Ovary (tissue), 9 donors: ENCODE results near the gene CCDC148. TPM values are rescaled to one million over a fixed set of nuclear protein-coding genes. Genes with fewer than 3 reads are reported as not detected.
"Not testable (repeated sequence)": the region's sequence is repeated elsewhere in the genome, so short reads cannot be mapped to it uniquely, and the experiment has no call there.

ENCODE experiments used
- DNase-seq, 5 donors: peaks; one replicate each; pipeline ENCODE4 v3.0.0-alpha.2; 2019 to 2020
- H3K27ac ChIP-seq, 2 donors: fragments of 200-600 bp; one replicate each; pipeline versions ENCODE4 v1.5.1 to v1.8.0; 2019 to 2022
- H3K27me3 ChIP-seq: fragments of 200-600 bp; one replicate; pipeline ENCODE4 v1.8.0; 2022
- H3K36me3 ChIP-seq: fragments of 200-600 bp; sonication (generic); one replicate; pipeline ENCODE4 v1.5.1; 2019
- H3K4me1 ChIP-seq: one replicate; pipeline ENCODE4 v1.8.1; 2013; ENCODE audit warnings: mild to moderate bottlenecking, moderate library complexity; ENCODE audit not compliant: insufficient read depth
- H3K4me3 ChIP-seq: fragments of 200-600 bp; sonication (generic); one replicate; pipeline ENCODE4 v1.5.1; 2017
- H3K9me3 ChIP-seq, 2 donors: fragments of 200-600 bp in 1 of 2; sonication (generic) in 1 of 2; one replicate each; pipeline versions ENCODE4 v1.5.1 to v1.8.1; 2013 to 2019; ENCODE audit warnings: mild to moderate bottlenecking in 1 of 2, moderate library complexity in 1 of 2
- EP300 ChIP-seq: sonication (generic); formaldehyde crosslinking; IDR thresholded peaks from one replicate; pipeline ENCODE4 v1.6.1; 2017; ENCODE audit warnings: antibody characterized with exemption
- POLR2A ChIP-seq: fragments of 450-650 bp; IDR thresholded peaks from one replicate; pipeline ENCODE4 v1.6.1; 2017; ENCODE audit warnings: antibody characterized with exemption, mild to moderate bottlenecking, moderate library complexity
- WGBS, 3 donors: extraction: QIAGEN DNeasy Blood & Tissue Kit in 1 of 3; methylation state at CpG; one replicate each; pipeline versions ENCODE4 v1.1.5 to v1.1.7; 2013 to 2017; 5-methylcytosine and 5-hydroxymethylcytosine counted together
- intact Hi-C, 4 donors: fragments of 100-400 bp; cut with DNase I; formaldehyde crosslinking; loops; one replicate each; pipeline versions ENCODE4 v1.11.0 to v1.15.1; 2022 to 2023
- polyA plus RNA-seq, 2 donors: library from polyadenylated mRNA; stranded (reverse); fragments of 200-250 nt in 1 of 2; fragments of 350-450 nt in 1 of 2; fragmentation: Illumina TruSeq in 1 of 2; extraction: RNeasy Lipid Tissue Mini Kit (QIAGEN cat#74804) in 1 of 2; gene quantifications; one replicate each; pipeline ENCODE4 v1.2.3, GENCODE V29; 2013 to 2014
- total RNA-seq, 7 donors: library from RNA; depleted of rRNA in 2 of 7; stranded (reverse); fragments of >200 nt in 2 of 7; fragmentation: NEBNext Ultra II Directional in 3 of 7; extraction: Animal tissue kit (Norgen Biotek cat#: 25700) in 3 of 7; gene quantifications; one replicate each; pipeline versions ENCODE4 v1.1.0 to v1.2.4, GENCODE V29; 2016 to 2023
- TF ChIP-seq, protein P1 (sequence below), 3 donors: fragments of 450-650 bp in 2 of 3; fragments of 200-600 bp in 1 of 3; IDR thresholded peaks; one replicate each; pipeline versions ENCODE4 v1.5.1 to v1.8.0; 2016 to 2022; ENCODE audit warnings: antibody characterized with exemption in 3 of 3, mild to moderate bottlenecking in 1 of 3
- donor health status: DM: no; HTN: no; CAD: no; lungs with moderate emphysema.
- donor health status: DM: no; HTN: no; CAD: no.
- donor health status: Bipolar disorder and iron deficiency.
- donor health status: DM: yes; HTN: yes; CAD: no.
- donor health status: DM: no; HTN: no; CAD: no.
- donor health status: DM: yes; HTN: yes; CAD: no.

The CCDC148 gene
- total and polyA plus RNA-seq, 9 donors = 0.80 to 6.6 (median 3.5) TPM

DNA sequence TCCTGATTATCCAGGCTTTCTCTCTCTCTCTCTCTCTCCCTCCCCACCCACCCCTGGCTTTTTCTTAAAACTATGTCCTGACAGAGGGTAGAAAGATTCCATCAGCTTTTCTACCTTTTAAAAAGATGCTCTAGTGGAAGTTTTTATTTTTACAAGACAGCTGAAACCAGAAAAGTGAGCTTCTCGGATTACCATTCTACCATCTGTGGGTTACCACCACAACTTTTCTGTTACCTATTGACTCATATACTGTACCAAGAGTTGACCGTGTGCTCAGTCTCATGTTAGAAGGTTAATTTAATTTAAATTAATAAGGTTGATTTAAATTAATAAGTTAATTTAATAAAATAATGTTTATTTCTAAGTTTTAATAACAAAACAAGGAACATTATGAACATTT lies 217.3 kb downstream of the CCDC148 start:
- TF ChIP-seq POLR2A (no peak), EP300 (no peak)
- TF ChIP-seq, protein P1, sequence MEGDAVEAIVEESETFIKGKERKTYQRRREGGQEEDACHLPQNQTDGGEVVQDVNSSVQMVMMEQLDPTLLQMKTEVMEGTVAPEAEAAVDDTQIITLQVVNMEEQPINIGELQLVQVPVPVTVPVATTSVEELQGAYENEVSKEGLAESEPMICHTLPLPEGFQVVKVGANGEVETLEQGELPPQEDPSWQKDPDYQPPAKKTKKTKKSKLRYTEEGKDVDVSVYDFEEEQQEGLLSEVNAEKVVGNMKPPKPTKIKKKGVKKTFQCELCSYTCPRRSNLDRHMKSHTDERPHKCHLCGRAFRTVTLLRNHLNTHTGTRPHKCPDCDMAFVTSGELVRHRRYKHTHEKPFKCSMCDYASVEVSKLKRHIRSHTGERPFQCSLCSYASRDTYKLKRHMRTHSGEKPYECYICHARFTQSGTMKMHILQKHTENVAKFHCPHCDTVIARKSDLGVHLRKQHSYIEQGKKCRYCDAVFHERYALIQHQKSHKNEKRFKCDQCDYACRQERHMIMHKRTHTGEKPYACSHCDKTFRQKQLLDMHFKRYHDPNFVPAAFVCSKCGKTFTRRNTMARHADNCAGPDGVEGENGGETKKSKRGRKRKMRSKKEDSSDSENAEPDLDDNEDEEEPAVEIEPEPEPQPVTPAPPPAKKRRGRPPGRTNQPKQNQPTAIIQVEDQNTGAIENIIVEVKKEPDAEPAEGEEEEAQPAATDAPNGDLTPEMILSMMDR (IDR thresholded peaks at IDR 0.05) = no peak
- Histone ChIP-seq H3K36me3 (no peaks in the 10 kb centered on the region), H3K4me1 (no peaks in the 10 kb centered on the region), H3K27ac (no peak overlapping the region), H3K27me3 (no peaks in the 10 kb centered on the region), H3K4me3 (no peak overlapping the region), H3K9me3 (no peaks in the 10 kb centered on the region)
- intact Hi-C loops = no loop called here
- no peak for DNase-seq
- WGBS, 3 donors = 85 to 93% (median 89%) methylated on average over 2 of the region's 2 CpGs

DNA sequence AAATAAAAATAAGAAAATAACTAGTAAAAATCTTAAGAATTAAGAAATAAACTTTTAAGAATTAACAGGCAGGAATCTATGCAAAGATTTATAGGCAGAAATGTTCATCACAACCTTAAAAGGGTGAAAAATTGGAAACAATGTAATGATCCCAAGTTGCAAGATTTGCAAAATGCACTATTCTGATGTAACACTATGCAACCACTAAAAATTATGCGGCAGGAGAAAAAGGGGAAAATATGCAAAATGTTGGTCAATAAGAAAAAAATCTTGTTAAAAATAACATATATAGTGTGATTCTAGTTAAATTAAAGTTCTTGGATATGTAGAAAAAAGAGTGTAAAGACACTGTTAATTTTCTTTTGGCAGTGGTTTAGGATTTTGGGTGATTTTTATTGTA lies 222.1 kb downstream of the CCDC148 start:
- WGBS, 3 donors = 89 to 95% (median 93%) methylated on average over 1 of the region's 1 CpG

DNA sequence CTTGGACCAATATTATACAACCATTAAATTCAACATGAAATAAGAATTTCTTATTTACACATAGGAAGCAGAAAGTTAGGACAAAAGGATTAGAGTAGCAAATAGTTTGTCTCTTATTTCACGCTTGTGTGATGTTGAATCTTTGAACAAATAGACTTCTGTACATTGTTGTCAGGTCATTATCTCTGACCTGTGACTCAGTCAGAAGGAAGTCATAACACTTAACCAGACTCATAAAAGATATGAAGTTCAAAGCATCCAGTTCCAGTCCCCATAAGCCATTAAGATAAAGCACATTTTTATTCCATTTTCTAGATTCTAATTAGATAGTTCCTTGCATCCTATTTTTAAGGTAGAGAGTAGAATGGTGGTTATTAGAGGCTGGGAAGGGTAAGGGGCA lies 224.1 kb downstream of the CCDC148 start:
- Histone ChIP-seq H3K4me1 (no peaks in the 10 kb centered on the region), H3K27ac (no peak overlapping the region), H3K4me3 (no peak overlapping the region), H3K27me3 (no peaks in the 10 kb centered on the region), H3K36me3 (no peaks in the 10 kb centered on the region), H3K9me3 (no peaks in the 10 kb centered on the region)
- 38 to 66% (median 53%) methylated on average over 1 of the region's 1 CpG for WGBS, 3 donors
- intact Hi-C loops = no loop called here
- TF ChIP-seq POLR2A (no peak), EP300 (no peak)
- TF ChIP-seq, protein P1 (IDR thresholded peaks at IDR 0.05) = no peak
- DNase-seq = no peak

More for the DNA sequence above, 222.1 kb downstream of the CCDC148 start:
- Histone ChIP-seq H3K27ac (no peak overlapping the region), H3K27me3 (no peaks in the 10 kb centered on the region), H3K9me3 (no peaks in the 10 kb centered on the region), H3K4me1 (no peaks in the 10 kb centered on the region), H3K4me3 (no peak overlapping the region), H3K36me3 (no peaks in the 10 kb centered on the region)
- TF ChIP-seq EP300 (no peak), POLR2A (no peak)
- TF ChIP-seq, protein P1 (IDR thresholded peaks at IDR 0.05) = no peak
- no peak for DNase-seq
- intact Hi-C loops = no loop called here

DNA sequence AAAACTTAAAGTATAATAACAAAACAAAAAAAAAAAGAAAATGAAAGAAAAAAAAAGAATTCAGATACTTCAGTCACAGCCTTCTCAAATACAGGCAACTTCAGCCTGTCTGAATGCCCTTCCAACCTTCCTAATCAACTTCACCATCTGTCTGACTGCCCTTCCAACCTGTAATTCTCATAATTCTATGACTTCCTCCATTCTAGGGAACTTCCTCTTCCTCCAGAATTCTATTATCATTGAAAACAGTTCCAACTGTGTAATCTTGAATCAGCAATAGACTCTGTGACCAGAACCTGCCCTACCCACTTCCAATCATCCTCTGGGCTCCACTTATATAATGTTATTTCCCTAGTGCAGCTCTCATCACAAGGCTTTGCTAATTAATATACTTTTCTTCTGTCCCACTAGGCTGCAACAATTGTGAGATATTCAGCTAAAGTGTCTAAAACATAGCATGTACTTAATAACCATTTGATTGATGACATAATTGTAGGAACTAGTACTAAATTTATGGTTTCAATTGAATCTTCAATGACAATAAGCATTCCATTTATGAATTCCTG lies 227.5 kb downstream of the CCDC148 start:
- TF ChIP-seq, protein P1 (IDR thresholded peaks at IDR 0.05) = no peak
- TF ChIP-seq POLR2A = no peak
- TF ChIP-seq EP300 = no peak
- no peak overlapping the region for H3K27ac ChIP-seq
- H3K4me1 ChIP-seq = no peaks in the 10 kb centered on the region
- no peak overlapping the region for H3K4me3 ChIP-seq
- no peaks in the 10 kb centered on the region for H3K9me3 ChIP-seq
- H3K36me3 ChIP-seq = no peaks in the 10 kb centered on the region
- no peaks in the 10 kb centered on the region for H3K27me3 ChIP-seq
- DNase-seq = no peak
- intact Hi-C loops = no loop called here

DNA sequence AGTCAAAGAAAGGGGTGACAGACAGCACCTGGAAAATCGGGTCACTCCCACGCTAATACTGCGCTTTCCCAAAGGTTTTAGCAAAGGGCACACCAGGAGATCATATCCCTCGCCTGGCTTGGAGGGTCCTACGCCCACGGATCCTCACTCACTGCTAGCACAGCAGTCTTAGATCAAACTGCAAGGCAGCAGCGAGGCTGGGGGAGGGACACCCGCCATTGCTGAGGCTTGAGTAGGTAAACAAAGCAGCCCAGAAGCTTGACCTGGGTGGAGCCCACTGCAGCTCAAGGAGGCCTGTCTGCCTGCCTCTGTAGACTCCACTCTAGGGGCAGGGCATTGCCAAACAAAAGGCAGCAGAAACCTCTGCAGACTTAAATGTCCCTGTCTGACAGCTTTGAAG lies 233.5 kb downstream of the CCDC148 start:
- H3K9me3 ChIP-seq, H3K27me3 ChIP-seq, DNase-seq, H3K4me1 ChIP-seq, H3K27ac ChIP-seq, H3K36me3 ChIP-seq, H3K4me3 ChIP-seq, intact Hi-C loops: not testable (repeated sequence)
- 73 to 76% (median 73%) methylated on average over 8 of the region's 8 CpGs for WGBS, 3 donors
